NCI-H2196 (cell line): ENCODE data around the gene STOML3.

Source experiments
- DNase-seq: peaks from one replicate; lab custom pipeline; 2025; ENCODE audit not compliant: unreplicated experiment; lab: John Stamatoyannopoulos, UW

Gene STOML3

DNA sequence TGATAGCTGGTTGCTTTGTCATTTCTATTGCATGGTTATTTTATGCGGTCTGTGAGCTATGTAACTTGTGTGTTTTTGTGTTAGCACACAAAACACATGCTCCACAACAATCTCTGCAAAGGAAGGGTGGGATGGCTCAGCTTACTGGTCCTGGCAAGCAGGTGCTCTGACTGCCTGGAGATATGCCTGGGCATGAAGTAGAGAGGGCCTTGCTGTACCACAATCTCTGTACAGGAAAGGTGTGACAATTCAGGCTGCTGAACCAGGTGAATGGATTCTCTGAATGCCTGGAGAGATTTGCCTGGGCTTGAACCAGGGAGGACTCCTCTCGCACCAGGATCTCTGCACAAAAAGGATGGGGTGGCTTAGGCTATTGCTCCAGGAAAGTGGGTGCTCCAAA lies 69.5 kb downstream of the STOML3 start:
- no peak for DNase-seq
